ENCODE measurements around the gene SMAP2. TPM values are rescaled to one million over a fixed set of nuclear protein-coding genes. Genes with fewer than 3 reads are reported as not detected.

SMAP2 gene
- total RNA-seq, 1 donor from 2014 or later: 8.8 TPM

GRCh38 chr1:40422630-40423263 is 49.2 kb downstream of the SMAP2 start:
- DNase-seq: no peak

DNA sequence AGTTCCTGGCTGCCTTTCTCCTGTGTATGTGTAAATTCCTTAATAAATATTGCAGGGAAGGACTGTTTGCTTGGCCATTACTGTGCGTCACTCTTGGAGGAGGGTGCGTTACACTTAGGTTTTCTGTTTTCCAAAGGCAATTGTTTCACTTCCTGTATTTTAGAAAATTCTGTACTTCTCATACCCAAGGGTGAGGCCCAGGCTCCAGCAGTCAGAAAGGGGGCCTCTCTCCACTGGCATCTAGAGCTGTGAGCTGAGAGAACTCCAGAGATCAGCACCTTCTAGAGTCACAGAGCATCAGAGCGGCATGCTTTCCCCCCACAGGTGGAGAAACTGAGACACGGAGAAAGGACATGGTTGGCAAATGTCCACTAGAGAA is 49.7 kb downstream of the SMAP2 start:
- DNase-seq: no peak

GRCh38 chr1:40423951-40424618 is 50.6 kb downstream of the SMAP2 start:
- no peak for DNase-seq

GRCh38 chr1:40425198-40425597 is 51.7 kb downstream of the SMAP2 start:
- no peak for DNase-seq

GRCh38 chr1:40431385-40431784 is 57.9 kb downstream of the SMAP2 start:
- DNase-seq: no peak

GRCh38 chr1:40432644-40433390 is 59.3 kb downstream of the SMAP2 start:
- no peak for DNase-seq

GRCh38 chr1:40435471-40435870 is 61.9 kb downstream of the SMAP2 start:
- no peak for DNase-seq

DNA sequence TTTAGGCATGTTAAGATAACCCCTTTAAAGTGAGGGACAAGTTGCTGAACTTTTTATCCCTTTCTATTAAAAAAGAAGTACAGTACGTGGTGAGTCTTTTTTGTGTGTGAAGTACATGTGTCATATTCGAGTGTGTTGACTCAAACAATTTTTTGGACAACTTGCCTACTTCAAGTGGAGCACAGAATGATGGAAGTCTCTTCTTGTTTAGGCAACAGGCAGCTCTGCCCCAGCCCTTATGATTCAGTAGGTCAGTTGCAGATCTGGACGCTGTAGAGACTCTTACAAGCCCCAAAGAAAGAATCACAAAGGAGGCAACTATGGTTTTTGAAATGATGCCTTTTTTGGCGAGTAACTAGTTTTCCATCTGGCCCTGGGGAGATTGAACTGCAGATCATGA is 62.3 kb downstream of the SMAP2 start:
- no peak for DNase-seq

GRCh38 chr1:40438391-40439015 is 65.0 kb downstream of the SMAP2 start:
- DNase-seq: peak; percentile 15

DNA sequence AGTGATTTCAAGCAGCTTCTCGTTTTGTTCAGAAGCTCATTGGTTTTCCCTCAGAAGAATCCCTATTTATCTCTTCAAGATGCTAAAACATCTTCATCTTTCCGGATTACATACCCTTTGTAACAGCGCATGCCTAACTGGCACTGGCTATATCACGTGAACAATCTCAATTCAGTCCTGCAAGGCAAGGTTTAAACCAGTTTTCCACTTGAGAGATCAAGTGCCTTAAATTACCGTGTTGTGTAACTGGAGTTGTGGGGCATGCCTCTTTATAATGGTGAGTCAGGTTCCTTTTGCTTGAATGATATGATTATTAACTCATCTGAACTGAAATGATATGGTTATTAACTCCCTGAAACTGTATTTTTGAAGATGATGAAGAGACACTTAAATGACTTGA is 65.7 kb downstream of the SMAP2 start:
- DNase-seq: no peak

DNA sequence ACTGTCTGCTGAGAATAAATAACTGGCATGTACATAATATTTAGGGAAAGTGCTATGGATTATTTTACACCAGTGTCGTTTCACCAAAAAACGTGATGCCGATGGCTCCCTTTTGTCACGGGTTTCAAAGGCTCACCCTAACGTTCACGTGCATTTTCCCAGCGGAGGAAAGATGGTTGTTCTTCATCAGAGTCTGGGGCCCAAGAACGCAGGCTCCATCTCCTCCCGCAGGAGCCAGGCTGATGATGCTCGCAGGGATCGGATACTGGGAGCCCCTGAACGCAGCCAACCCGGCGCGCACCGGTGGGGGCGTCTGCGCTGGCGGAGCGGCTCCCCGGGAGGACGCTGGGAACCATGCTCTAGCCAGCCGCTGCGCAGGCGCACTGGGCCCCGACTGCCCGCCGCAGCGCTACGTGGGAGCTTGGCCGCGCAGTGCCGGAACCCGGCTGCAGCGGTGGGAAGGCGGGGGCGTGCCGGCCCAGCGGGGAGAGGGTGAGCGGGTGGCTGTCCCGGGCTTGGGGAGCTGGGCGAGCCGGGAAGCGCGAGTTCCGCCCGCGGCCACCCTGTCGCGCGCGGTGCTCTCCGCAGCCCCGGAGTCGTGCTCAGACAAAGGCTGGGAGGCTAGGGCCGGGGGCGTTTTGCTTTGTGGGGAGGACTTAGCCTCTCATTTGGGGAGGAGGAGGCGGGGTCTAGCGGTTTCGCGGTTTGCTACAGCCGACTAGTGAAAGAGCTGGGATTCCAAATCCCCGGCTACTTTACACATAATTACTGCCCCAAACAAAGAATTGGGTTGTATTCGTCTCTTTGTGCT is 76.4 kb downstream of the SMAP2 start, which contains the start of gene ZFP69B:
TSS of gene ZFP69B (plus strand) at position 793 of the 811 bp plus-strand sequence. CDS start 486 bp downstream, outside the sequence.
- DNase-seq: peak; percentile 97

GRCh38 chr1:40450495-40451237 is 77.1 kb downstream of the SMAP2 start:
- no peak for DNase-seq

DNA sequence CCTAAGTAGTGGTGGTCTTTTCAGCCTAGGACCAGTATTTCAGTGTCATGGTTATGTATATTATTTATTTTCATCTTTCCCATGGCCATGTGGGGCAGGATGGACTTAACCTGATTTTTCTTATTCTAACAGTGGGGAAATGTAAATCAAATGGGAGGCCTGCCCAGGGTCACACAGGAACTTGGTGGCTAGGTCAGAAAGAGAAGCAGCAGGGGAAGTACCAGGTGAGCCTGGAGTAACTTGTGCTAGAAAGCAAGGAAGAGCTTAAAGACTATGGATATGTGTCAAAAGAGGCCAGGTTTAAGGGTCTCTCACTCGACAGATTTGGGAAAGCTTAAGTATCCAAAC is 77.7 kb downstream of the SMAP2 start:
- DNase-seq: no peak

- no peak for DNase-seq
Observed at GRCh38 chr1:40454873-40455272, 81.3 kb downstream of the SMAP2 start.

GRCh38 chr1:40462956-40463590 is 89.5 kb downstream of the SMAP2 start:
- no peak for DNase-seq

DNA sequence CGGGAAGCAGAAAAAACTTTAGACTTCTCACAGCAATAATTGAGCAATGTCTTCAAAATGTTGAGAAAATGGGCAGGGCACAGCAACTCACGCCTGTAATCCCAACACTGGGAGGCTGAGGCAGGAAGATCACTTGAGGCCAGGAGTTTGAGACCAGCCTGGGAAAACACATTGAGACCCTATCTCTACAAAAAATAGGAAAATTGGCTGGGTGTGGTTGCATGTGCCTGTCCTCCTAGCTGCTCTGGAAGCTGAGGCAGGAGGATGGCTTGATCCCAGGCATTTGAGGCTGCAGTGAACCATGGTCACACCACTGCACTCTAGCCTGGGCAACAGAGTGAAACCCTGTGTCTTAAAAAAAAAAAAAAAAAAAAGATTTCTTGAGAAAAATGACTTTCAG is 95.8 kb downstream of the SMAP2 start:
- no peak for DNase-seq
